CD4-positive, alpha-beta memory T cell (primary cell): Measurements from ENCODE around the gene ISYNA1. TPM values are rescaled to one million over a fixed set of nuclear protein-coding genes. Genes with fewer than 3 reads are reported as not detected.

Experiments
- CTCF ChIA-PET: fragments of 350-600 bp; sonication (Branson Sonifier 250); formaldehyde crosslinking; loops from one replicate; lab custom pipeline; 2021; ENCODE audit warnings: inconsistent platforms; ENCODE audit not compliant: partially characterized antibody; lab: Charles Lee
- POLR2A ChIA-PET: fragments of 350-600 bp; sonication (Branson Sonifier 250); formaldehyde crosslinking; loops from one replicate; lab custom pipeline; 2021; ENCODE audit not compliant: partially characterized antibody; lab: Charles Lee
- DNase-seq, 5 donors: peaks; one replicate each; pipeline versions ENCODE4 v3.0.0 to v3.0.0-alpha.2; 2020 to 2022; ENCODE audit warnings: mixed read lengths in 1 of 5
- H3K27ac ChIP-seq: one replicate; pipeline ENCODE4 v1.7.0; 2013; ENCODE audit warnings: low read depth, low read length
- H3K27me3 ChIP-seq: 2 replicates; pipeline ENCODE4 v1.7.0; 2013; ENCODE audit warnings: mild to moderate bottlenecking, low read length, moderate library complexity; ENCODE audit not compliant: insufficient read depth
- H3K36me3 ChIP-seq: 2 replicates; pipeline ENCODE4 v1.7.0; 2013; ENCODE audit warnings: mild to moderate bottlenecking, low read length, moderate library complexity; ENCODE audit not compliant: insufficient read depth
- H3K4me1 ChIP-seq: 2 replicates; pipeline ENCODE4 v1.7.0; 2013; ENCODE audit warnings: mild to moderate bottlenecking, low read length, moderate library complexity; ENCODE audit not compliant: insufficient read depth
- H3K4me3 ChIP-seq, 2 donors: one replicate each; pipeline ENCODE4 v1.7.0; 2013; ENCODE audit warnings: low read length in 2 of 2, mild to moderate bottlenecking in 1 of 2
- H3K9me3 ChIP-seq, 2 donors: one replicate each; pipeline ENCODE4 v1.7.0; 2013; ENCODE audit warnings: low read length in 2 of 2, control low read depth in 1 of 2; ENCODE audit not compliant: control insufficient read depth in 1 of 2
- H3K27ac Mint-ChIP-seq, 7 donors: one replicate each; pipeline ENCODE4 v1.8.0; 2020 to 2021; ENCODE audit warnings: mixed read lengths in 7 of 7, mild to moderate bottlenecking in 6 of 7, inconsistent platforms in 3 of 7, moderate library complexity in 3 of 7
- H3K27me3 Mint-ChIP-seq, 2 donors: one replicate each; pipeline ENCODE4 v1.8.0; 2020 to 2021; ENCODE audit warnings: mixed read lengths in 2 of 2
- H3K36me3 Mint-ChIP-seq, 2 donors: one replicate each; pipeline ENCODE4 v1.8.0; 2020 to 2021; ENCODE audit warnings: mixed read lengths in 2 of 2, inconsistent platforms in 1 of 2, mild to moderate bottlenecking in 1 of 2
- H3K4me1 Mint-ChIP-seq, 4 donors: one replicate each; pipeline ENCODE4 v1.8.0; 2020 to 2021; ENCODE audit warnings: mixed read lengths in 4 of 4, mild to moderate bottlenecking in 1 of 4
- H3K4me3 Mint-ChIP-seq, 8 donors: one replicate each; pipeline ENCODE4 v1.8.0; 2020 to 2021; ENCODE audit warnings: mixed read lengths in 8 of 8, mild to moderate bottlenecking in 7 of 8, moderate library complexity in 6 of 8, inconsistent platforms in 3 of 8
- H3K9me3 Mint-ChIP-seq, 8 donors: one replicate each; pipeline ENCODE4 v1.8.0; 2020 to 2021; ENCODE audit warnings: mixed read lengths in 8 of 8, mild to moderate bottlenecking in 5 of 8, inconsistent platforms in 3 of 8, moderate library complexity in 1 of 8
- intact Hi-C: fragments of 100-400 bp; cut with micrococcal nuclease; formaldehyde crosslinking; loops from one replicate; pipeline ENCODE4 v1.15.1; 2023
- polyA plus RNA-seq, 2 donors: library from polyadenylated mRNA; unstranded; fragments of 300-500 nt; fragmentation: Illumina TruSeq; gene quantifications; one replicate each; pipeline ENCODE4 v1.2.3, GENCODE V29; 2021
- total RNA-seq, 2 experiments: library from RNA; stranded (reverse); gene quantifications; one replicate each; pipeline ENCODE4 v1.2.3, GENCODE V29; 2021

ISYNA1 gene
- total and polyA plus RNA-seq, 4 experiments from 2014 or later: 27.5 to 43.2 (median 36.7) TPM

GRCh38 chr19:18427080-18427742 lies 10.7 kb downstream of the ISYNA1 start:
- H3K27ac ChIP-seq: no peak overlapping the region
- no peaks in the 10 kb centered on the region for H3K36me3 ChIP-seq
- Mint-ChIP-seq H3K9me3 (no peaks in the 10 kb centered on the region), H3K27ac (peak overlapping the region; percentile 63 to 88 (median 76)), H3K4me3 (peak overlapping the region in 1 of 8 donors; percentile 42), H3K27me3 (no peaks in the 10 kb centered on the region), H3K4me1 (peaks cover 25 to 66% (median 46%) of the 10 kb centered on the region in 4 donors), H3K36me3 (peaks cover 0 to 7% of the 10 kb centered on the region in 2 donors)
- intact Hi-C loops: no loop called here
- ChIA-PET CTCF (interaction anchor here (1.1 kb wide), 1 partner anchor 14 kb away, joined by 3 read pairs; no protein-coding TSS in a partner anchor), POLR2A (interaction anchor here (0.8 to 14.5 kb wide), 5 partner anchors 9 to 147 kb away, joined by 3 to 238 read pairs (median 7); partner anchors contain the start of genes ISYNA1, JUND, KXD1 and SSBP4)
- peaks cover 78% of the 10 kb centered on the region for H3K4me1 ChIP-seq
- no peaks in the 10 kb centered on the region for H3K27me3 ChIP-seq
- H3K4me3 ChIP-seq: no peak overlapping the region
- H3K9me3 ChIP-seq: no peaks in the 10 kb centered on the region
- DNase-seq: no peak

DNA sequence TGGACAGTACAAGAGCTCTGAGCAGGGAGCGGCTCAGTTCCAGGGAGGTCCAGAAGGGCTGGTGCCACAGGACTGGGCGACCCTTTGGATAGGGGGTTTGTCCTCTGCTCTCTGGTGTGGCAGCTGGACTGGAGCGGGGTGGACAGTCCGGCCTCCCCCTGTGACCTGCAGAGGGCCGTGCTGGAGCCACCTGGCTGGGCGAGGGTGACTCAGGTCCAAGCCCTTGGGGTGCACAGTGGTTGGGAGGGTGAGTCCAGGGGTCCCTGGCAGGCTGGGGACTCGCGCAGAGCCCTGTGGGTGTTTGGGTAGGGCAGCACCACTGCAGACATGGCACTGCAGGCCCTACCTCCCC lies 11.5 kb downstream of the ISYNA1 start:
- H3K27me3 Mint-ChIP-seq: no peaks in the 10 kb centered on the region
- H3K36me3 Mint-ChIP-seq: peaks cover 0 to 7% of the 10 kb centered on the region in 2 donors
- peaks cover 86% of the 10 kb centered on the region for H3K4me1 ChIP-seq
- intact Hi-C loops: no loop called here
- H3K4me3 ChIP-seq: no peak overlapping the region
- H3K27me3 ChIP-seq: no peaks in the 10 kb centered on the region
- no peaks in the 10 kb centered on the region for H3K9me3 ChIP-seq
- no peaks in the 10 kb centered on the region for H3K9me3 Mint-ChIP-seq
- ChIA-PET POLR2A (interaction anchor here (0.8 kb wide), 1 partner anchor 8 kb away, joined by 3 read pairs; no protein-coding TSS in a partner anchor), CTCF (no interaction called here)
- no peak overlapping the region for H3K27ac ChIP-seq
- peak overlapping the region in 3 of 7 donors; percentile 63 to 94 (median 85) for H3K27ac Mint-ChIP-seq
- no peak for DNase-seq
- H3K4me1 Mint-ChIP-seq: peaks cover 31 to 74% (median 51%) of the 10 kb centered on the region in 4 donors
- H3K36me3 ChIP-seq: no peaks in the 10 kb centered on the region
- H3K4me3 Mint-ChIP-seq: no peak overlapping the region

GRCh38 chr19:18425515-18426415 lies 12.2 kb downstream of the ISYNA1 start:
- Histone ChIP-seq H3K36me3 (no peaks in the 10 kb centered on the region), H3K9me3 (no peaks in the 10 kb centered on the region), H3K4me1 (peaks cover 91% of the 10 kb centered on the region), H3K27ac (no peak overlapping the region), H3K4me3 (no peak overlapping the region), H3K27me3 (no peaks in the 10 kb centered on the region)
- DNase-seq: peak in 1 of 5 donors; percentile 51
- ChIA-PET POLR2A (interaction anchor here (0.7 to 1.5 kb wide), 6 partner anchors 9 to 493 kb away, joined by 3 to 5 read pairs (median 4); partner anchors contain the start of genes COPE and DDX49), CTCF (interaction anchor here (0.6 to 1.0 kb wide), 4 partner anchors 14 to 421 kb away, joined by 3 to 5 read pairs (median 4); no protein-coding TSS in a partner anchor)
- Mint-ChIP-seq H3K27me3 (no peaks in the 10 kb centered on the region), H3K36me3 (peaks cover 0 to 7% of the 10 kb centered on the region in 2 donors), H3K9me3 (no peaks in the 10 kb centered on the region), H3K27ac (peak overlapping the region; percentile 83 to 94 (median 91)), H3K4me1 (peaks cover 36 to 80% (median 58%) of the 10 kb centered on the region in 4 donors), H3K4me3 (peak overlapping the region in 7 of 8 donors; percentile 17 to 85 (median 51))
- intact Hi-C loops: no loop called here

DNA sequence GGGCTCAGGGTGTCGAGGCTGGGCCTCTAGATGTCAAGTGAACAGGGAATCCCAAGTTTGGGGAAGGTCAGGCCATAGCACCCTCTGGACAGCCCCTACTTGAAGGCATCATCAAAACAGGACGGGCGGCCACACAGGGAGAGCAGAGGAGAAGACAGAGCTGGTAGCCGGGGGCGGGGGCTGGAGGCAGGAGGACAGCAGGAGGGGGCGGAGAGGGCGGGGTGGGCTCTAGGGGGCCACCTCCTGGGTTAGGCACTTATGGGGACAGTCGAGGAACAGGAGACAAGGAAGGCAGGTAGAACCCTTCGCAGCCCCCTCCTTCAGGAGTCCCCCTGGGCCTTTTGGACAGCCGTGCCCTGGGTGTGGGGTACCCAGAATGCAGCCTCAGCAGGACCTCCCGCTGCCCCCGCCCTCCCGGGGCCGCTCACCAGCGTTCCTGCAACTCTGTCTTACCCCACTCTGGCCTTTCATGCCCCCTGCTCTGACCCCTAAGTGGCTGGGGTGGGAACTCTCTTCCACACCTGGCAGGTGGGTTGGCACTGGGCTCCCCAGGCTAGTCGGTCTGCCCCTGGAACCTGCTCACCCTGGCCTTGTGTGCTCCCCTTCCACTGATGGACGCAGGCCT lies 12.9 kb downstream of the ISYNA1 start:
- peaks cover 38 to 82% (median 61%) of the 10 kb centered on the region in 4 donors for H3K4me1 Mint-ChIP-seq
- H3K4me1 ChIP-seq: peaks cover 87% of the 10 kb centered on the region
- intact Hi-C loops: no loop called here
- DNase-seq: peak in 1 of 5 donors; percentile 49
- CTCF ChIA-PET: interaction anchor here (0.8 to 1.0 kb wide), 3 partner anchors 13 to 422 kb away, joined by 3 to 5 read pairs (median 3); no protein-coding TSS in a partner anchor
- H3K9me3 Mint-ChIP-seq: no peaks in the 10 kb centered on the region
- H3K9me3 ChIP-seq: no peaks in the 10 kb centered on the region
- no peak overlapping the region for H3K4me3 ChIP-seq
- H3K36me3 Mint-ChIP-seq: peaks cover 0 to 9% of the 10 kb centered on the region in 2 donors
- H3K27ac ChIP-seq: no peak overlapping the region
- H3K36me3 ChIP-seq: no peaks in the 10 kb centered on the region
- no peaks in the 10 kb centered on the region for H3K27me3 ChIP-seq
- H3K27me3 Mint-ChIP-seq: no peaks in the 10 kb centered on the region
- peak overlapping the region in 3 of 8 donors; percentile 43 to 85 (median 59) for H3K4me3 Mint-ChIP-seq
- peak overlapping the region in 5 of 7 donors; percentile 64 to 97 (median 77) for H3K27ac Mint-ChIP-seq
- POLR2A ChIA-PET: interaction anchor here (0.7 to 1.5 kb wide), 6 partner anchors 8 to 494 kb away, joined by 3 to 5 read pairs (median 4); partner anchors contain the start of genes COPE and DDX49

DNA sequence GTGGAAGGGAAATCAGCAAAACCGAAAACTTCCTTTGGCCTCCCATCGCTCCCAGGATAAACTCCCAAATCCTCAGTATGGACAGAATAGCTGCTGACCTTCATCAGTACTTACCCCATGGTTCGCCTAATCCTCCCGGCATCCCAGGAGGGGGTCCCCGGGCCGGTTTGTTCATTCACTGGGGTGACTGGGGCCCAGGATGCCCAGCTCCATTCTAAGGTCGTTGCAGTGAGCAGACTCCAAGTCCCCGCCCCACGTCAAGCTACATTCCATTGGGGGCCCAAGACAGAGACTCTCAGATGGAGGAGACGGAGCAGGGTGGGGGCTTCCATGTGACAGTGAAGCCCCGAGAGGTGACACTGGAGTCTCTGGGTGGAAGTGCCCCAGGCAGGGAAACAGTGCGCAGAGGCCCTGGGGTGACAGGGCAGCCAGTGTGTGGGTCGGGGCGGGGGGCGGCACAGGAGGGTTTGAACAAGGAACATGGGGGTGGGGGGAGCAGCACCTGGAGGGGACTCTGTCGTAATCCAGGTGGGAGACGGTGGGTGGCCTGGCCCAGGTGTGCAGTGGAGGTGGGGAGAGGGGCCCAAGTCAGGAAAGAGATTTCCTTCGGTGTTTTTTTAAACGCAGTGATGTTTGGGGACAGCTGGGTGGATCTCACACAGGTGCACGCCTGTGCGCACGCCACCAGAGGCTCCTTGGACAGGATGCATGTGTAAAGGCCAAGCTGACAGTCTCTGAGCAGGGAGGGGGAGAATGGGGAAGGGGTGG lies 13.6 kb downstream of the ISYNA1 start:
- H3K4me1 Mint-ChIP-seq: peaks cover 38 to 76% (median 58%) of the 10 kb centered on the region in 4 donors
- Histone ChIP-seq H3K4me1 (peaks cover 80% of the 10 kb centered on the region), H3K27me3 (no peaks in the 10 kb centered on the region), H3K9me3 (no peaks in the 10 kb centered on the region), H3K27ac (peak overlapping the region; percentile 70), H3K36me3 (no peaks in the 10 kb centered on the region), H3K4me3 (no peak overlapping the region)
- no peaks in the 10 kb centered on the region for H3K9me3 Mint-ChIP-seq
- CTCF ChIA-PET: interaction anchor here (0.7 to 3.5 kb wide), 3 partner anchors 13 to 423 kb away, joined by 3 to 21 read pairs (median 3); no protein-coding TSS in a partner anchor
- H3K27ac Mint-ChIP-seq: peak overlapping the region in 6 of 7 donors; percentile 46 to 97 (median 78)
- H3K27me3 Mint-ChIP-seq: no peaks in the 10 kb centered on the region
- peak in 1 of 5 donors; percentile 38 for DNase-seq
- peak overlapping the region in 7 of 8 donors; percentile 8 to 59 (median 45) for H3K4me3 Mint-ChIP-seq
- intact Hi-C loops: no loop called here
- peaks cover 0 to 9% of the 10 kb centered on the region in 2 donors for H3K36me3 Mint-ChIP-seq
- POLR2A ChIA-PET: interaction anchor here (1.1 to 13.3 kb wide), 6 partner anchors 8 to 495 kb away, joined by 3 to 238 read pairs (median 6); partner anchors contain the start of genes COPE, DDX49, ELL and ISYNA1
